ENCODE data around the gene SCML1. TPM values are rescaled to one million over a fixed set of nuclear protein-coding genes. Genes with fewer than 3 reads are reported as not detected.
"Not testable (repeated sequence)": the region's sequence is repeated elsewhere in the genome, so short reads cannot be mapped to it uniquely, and the experiment has no call there.

Gene SCML1
- total RNA-seq, 2 donors from 2014 or later, result 5.9 to 47.6 TPM

DNA sequence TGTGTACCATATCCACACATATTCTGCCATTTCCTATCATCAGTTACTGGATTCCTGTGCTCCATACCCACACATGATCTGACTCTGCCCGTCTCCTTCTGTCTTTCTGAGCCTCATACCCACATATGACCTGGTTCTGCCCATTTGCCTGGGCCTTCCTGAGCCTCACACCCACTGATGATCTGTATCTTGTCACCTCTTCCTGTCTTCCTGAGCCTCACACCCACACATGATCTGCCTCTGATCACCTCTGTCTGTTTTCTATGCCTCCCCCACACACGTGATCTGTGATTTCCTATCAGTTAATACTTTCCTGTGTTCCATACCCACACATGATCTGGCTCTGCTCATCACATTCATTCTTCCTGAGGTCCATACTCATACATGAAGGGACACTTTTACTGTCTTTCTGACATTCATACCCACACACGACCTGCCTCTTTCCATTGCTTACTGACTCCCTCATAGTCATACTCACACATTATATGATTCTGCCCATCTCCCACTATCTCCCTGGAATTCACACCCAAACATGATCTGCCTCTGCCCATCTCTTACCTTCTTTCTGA is 32.5 kb downstream of the SCML1 start:
- intact Hi-C loops (cut with DNase I), result no loop called here
- TF ChIP-seq, protein P1, sequence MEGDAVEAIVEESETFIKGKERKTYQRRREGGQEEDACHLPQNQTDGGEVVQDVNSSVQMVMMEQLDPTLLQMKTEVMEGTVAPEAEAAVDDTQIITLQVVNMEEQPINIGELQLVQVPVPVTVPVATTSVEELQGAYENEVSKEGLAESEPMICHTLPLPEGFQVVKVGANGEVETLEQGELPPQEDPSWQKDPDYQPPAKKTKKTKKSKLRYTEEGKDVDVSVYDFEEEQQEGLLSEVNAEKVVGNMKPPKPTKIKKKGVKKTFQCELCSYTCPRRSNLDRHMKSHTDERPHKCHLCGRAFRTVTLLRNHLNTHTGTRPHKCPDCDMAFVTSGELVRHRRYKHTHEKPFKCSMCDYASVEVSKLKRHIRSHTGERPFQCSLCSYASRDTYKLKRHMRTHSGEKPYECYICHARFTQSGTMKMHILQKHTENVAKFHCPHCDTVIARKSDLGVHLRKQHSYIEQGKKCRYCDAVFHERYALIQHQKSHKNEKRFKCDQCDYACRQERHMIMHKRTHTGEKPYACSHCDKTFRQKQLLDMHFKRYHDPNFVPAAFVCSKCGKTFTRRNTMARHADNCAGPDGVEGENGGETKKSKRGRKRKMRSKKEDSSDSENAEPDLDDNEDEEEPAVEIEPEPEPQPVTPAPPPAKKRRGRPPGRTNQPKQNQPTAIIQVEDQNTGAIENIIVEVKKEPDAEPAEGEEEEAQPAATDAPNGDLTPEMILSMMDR (IDR thresholded peaks at IDR 0.05), result no peak
- TF ChIP-seq POLR2A (IDR thresholded peaks at IDR 0.05), result no peak
- TF ChIP-seq POLR2AphosphoS5 (IDR thresholded peaks at IDR 0.05), result no peak
- DNase-seq (ENCODE audit: low spot score), result no peak
- 82% methylated on average over 3 of the region's 3 CpGs for WGBS
- Histone ChIP-seq H3K4me1 (replicated peaks) (no peaks in the 10 kb centered on the region), H3K36me3 (no peaks in the 10 kb centered on the region), H3K27ac (no peak overlapping the region), H3K9me3 (no peaks in the 10 kb centered on the region), H3K4me3 (no peak overlapping the region), H3K27me3 (replicated peaks; ENCODE audit: insufficient read depth) (no peaks in the 10 kb centered on the region)

DNA sequence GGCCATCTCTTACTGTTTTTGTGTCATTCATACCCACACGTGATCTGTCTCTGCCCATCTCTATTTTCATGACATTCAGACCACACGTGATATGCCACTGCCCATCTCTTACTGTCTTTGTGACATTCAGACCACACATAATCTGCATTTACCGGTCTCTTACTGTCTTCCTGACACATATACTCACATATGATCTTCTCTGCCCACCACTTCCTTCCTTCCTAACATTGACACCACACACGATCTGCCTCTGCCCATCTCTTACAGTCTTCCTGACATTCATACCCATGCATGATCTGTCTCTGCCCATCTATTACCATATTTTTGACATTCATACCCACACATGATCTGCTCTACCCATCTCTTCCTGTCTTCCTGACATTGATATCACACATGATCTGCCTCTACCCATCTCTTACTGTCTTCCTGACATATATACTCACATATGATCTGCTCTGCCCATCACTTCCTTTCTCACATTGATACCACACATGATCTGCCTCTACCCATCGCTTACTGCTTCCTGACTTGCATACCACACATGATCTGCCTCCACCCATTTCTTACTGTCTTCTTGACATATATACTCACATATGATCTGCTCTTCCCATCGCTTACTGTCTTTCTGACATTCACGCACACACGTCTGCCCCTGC is 36.1 kb downstream of the SCML1 start:
- Histone ChIP-seq H3K27ac (no peak overlapping the region), H3K4me3 (no peak overlapping the region), H3K27me3 (replicated peaks; ENCODE audit: insufficient read depth) (no peaks in the 10 kb centered on the region), H3K4me1 (replicated peaks) (no peaks in the 10 kb centered on the region), H3K9me3 (no peaks in the 10 kb centered on the region), H3K36me3 (no peaks in the 10 kb centered on the region)
- TF ChIP-seq POLR2AphosphoS5 (IDR thresholded peaks at IDR 0.05), result no peak
- TF ChIP-seq POLR2A (IDR thresholded peaks at IDR 0.05), result no peak
- DNase-seq (ENCODE audit: low spot score), result no peak
- 85% methylated on average over 8 of the region's 8 CpGs for WGBS
- intact Hi-C loops (cut with DNase I), result no loop called here

DNA sequence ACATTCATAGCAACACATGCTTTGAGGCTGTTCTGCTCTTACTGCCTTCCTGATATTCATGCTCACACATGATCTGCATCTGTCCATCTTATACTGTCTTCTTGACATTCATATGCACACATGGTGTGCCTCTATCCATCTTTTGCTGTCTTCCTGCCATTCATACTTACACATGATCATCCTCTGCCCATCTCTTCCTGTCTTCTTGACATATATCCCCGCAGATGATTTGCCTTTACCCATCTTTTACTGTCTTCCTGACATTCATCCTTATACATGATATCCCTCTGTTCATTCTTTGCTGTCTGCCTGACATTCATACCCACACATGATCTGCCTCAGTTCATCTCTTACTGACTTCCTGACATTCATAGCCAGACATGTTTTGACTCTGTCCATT is 36.8 kb downstream of the SCML1 start:
- DNase-seq (ENCODE audit: low spot score), result no peak
- Histone ChIP-seq H3K27me3 (replicated peaks; ENCODE audit: insufficient read depth) (no peaks in the 10 kb centered on the region), H3K36me3 (no peaks in the 10 kb centered on the region), H3K27ac (no peak overlapping the region), H3K4me1 (replicated peaks) (no peaks in the 10 kb centered on the region), H3K9me3 (no peaks in the 10 kb centered on the region), H3K4me3 (no peak overlapping the region)
- intact Hi-C loops (cut with DNase I), result no loop called here
- no peak for TF ChIP-seq POLR2A (IDR thresholded peaks at IDR 0.05)
- 94% methylated on average over 1 of the region's 1 CpG for WGBS

DNA sequence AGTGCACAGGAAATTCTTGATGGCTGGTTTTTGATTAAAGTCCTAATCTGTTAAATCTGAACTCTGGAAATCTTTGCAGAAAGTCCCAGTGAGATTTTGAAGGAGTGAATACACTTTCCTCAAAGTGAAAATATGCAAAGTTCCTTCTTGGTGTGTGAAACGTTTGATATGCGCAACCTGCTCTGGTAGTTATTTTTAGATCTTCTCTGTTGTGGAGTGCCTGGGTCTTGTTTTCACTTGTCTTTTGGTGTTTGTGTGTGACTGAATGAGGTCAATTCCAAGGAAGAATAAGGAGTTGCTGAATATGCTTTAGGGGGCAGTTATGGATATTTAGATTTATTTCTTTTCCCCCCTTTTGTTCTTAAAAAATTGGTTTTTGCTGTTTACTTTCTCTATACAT is 41.7 kb downstream of the SCML1 start:
- Histone ChIP-seq H3K27ac (no peak overlapping the region), H3K4me3 (no peak overlapping the region), H3K9me3 (no peaks in the 10 kb centered on the region), H3K4me1 (replicated peaks) (no peaks in the 10 kb centered on the region), H3K36me3 (no peaks in the 10 kb centered on the region), H3K27me3 (replicated peaks; ENCODE audit: insufficient read depth) (no peaks in the 10 kb centered on the region)
- TF ChIP-seq, protein P1 (IDR thresholded peaks at IDR 0.05), result no peak
- TF ChIP-seq POLR2A (IDR thresholded peaks at IDR 0.05) (no peak), POLR2AphosphoS5 (IDR thresholded peaks at IDR 0.05) (no peak)
- 0% methylated on average over 2 of the region's 2 CpGs for WGBS
- intact Hi-C loops (cut with DNase I), result no loop called here
- DNase-seq (ENCODE audit: low spot score), result no peak

DNA sequence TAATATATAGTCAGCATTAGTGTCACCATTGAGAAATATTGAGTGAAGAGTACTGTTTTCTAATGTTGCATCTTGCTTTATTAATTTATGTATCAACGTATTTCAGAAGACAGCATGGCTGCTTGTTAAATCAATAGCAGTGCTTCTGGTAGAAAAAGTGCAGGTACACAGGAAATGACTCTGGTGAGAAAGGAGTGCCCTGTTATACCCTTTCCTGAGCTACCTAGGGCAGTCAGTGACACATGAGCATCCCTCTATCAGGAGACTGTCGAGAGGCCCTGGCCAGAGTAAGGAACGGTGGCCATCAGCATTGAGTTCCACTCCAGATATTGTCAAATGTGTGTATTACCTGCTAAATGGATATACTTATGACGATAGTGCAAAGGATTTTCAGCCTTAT is 42.1 kb downstream of the SCML1 start:
- Histone ChIP-seq H3K4me3 (no peak overlapping the region), H3K27ac (no peak overlapping the region), H3K4me1 (replicated peaks) (no peaks in the 10 kb centered on the region), H3K9me3 (no peaks in the 10 kb centered on the region), H3K36me3 (no peaks in the 10 kb centered on the region), H3K27me3 (replicated peaks; ENCODE audit: insufficient read depth) (no peaks in the 10 kb centered on the region)
- intact Hi-C loops (cut with DNase I), result no loop called here
- WGBS, result 81% methylated on average over 4 of the region's 4 CpGs
- DNase-seq (ENCODE audit: low spot score), result no peak
- TF ChIP-seq, protein P1 (IDR thresholded peaks at IDR 0.05), result no peak
- TF ChIP-seq POLR2A (IDR thresholded peaks at IDR 0.05), result no peak
- TF ChIP-seq POLR2AphosphoS5 (IDR thresholded peaks at IDR 0.05), result no peak

DNA sequence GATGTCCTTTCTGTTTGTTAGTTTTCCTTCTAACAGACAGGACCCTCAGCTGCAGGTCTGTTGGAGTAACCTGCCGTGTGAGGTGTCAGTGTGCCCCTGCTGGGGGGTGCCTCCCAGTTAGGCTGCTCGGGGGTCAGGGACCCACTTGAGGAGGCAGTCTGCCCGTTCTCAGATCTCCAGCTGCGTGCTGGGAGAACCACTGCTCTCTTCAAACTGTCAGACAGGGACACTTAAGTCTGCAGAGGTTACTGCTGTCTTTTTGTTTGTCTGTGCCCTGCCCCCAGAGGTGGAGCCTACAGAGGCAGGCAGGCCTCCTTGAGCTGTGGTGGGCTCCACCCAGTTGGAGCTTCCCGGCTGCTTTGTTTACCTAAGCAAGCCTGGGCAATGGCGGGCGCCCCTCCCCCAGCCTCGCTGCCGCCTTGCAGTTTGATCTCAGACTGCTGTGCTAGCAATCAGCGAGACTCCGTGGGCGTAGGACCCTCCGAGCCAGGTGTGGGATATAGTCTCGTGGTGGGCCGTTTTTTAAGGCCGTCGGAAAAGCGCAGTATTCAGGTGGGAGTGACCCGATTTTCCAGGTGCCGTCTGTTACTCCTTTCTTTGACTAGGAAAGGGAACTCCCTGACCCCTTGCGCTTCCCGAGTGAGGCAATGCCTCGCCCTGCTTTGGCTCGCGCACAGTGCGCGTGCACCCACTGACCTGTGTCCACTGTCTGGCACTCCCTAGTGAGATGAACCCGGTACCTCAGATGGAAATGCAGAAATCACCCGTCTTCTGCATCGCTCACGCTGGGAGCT is 49.5 kb downstream of the SCML1 start:
- H3K9me3 ChIP-seq; H3K27ac ChIP-seq; DNase-seq (ENCODE audit: low spot score); intact Hi-C loops (cut with DNase I); H3K4me3 ChIP-seq; H3K4me1 ChIP-seq (replicated peaks); H3K36me3 ChIP-seq; H3K27me3 ChIP-seq (replicated peaks; ENCODE audit: insufficient read depth): not testable (repeated sequence)
- WGBS, result 88% methylated on average over 11 of the region's 31 CpGs
